Measurements from ENCODE around the gene FTSJ1. TPM values are rescaled to one million over a fixed set of nuclear protein-coding genes. Genes with fewer than 3 reads are reported as not detected.

FTSJ1 gene
- total RNA-seq, 1 experiment from 2014 or later: 49.4 TPM

GRCh38 chrX:48465336-48465933 is 10.6 kb upstream of the FTSJ1 start:
- peaks cover 8% of the 10 kb centered on the region for H3K23me2 ChIP-seq (ENCODE audit: insufficient read length, low read depth, low read length, poor library complexity, severe bottlenecking)
- Mint-ChIP-seq H3K36me3 (ENCODE audit: insufficient read depth in 1 of 3, low read depth in 3 of 3) (peaks cover 41 to 50% (median 43%) of the 10 kb centered on the region in 3 experiments), H3K27me3 (ENCODE audit: low read depth) (peaks cover 3% of the 10 kb centered on the region; the same call in 1 of the 2 replicates), H3K4me1 (peaks cover 15 to 21% of the 10 kb centered on the region in 2 experiments), H3K9me3 (peaks cover 80 to 89% of the 10 kb centered on the region in 2 experiments), H3K27ac (no peak overlapping the region; a peak in 1 of 7 replicates), H3K4me3 (peak overlapping the region in 1 of 2 experiments; percentile 64; a peak in 2 of 5 replicates)
- no peak for DNase-seq
- H3K27me3 ChIP-seq (ENCODE audit: insufficient read depth, low read length): no peaks in the 10 kb centered on the region
- H3K4me1 ChIP-seq (ENCODE audit: insufficient read depth, low read length): peaks cover 4% of the 10 kb centered on the region; the same call in 1 of the 2 replicates
- no peaks in the 10 kb centered on the region for H3K79me1 ChIP-seq (ENCODE audit: insufficient read depth, low read depth, low read length, poor library complexity, severe bottlenecking)
- H2BK12ac ChIP-seq (ENCODE audit: insufficient read length, low read depth, low read length): no peak overlapping the region
- WGBS (ENCODE audit: extremely low coverage, insufficient read length, low lambda C conversion rate): no CpG with 5 or more reads among the region's 10 CpGs
- no peak overlapping the region for H3K14ac ChIP-seq (ENCODE audit: insufficient read depth, low read length)
- H2BK15ac ChIP-seq (ENCODE audit: low read depth, low read length): no peak overlapping the region
- no peak overlapping the region for H3K18ac ChIP-seq (ENCODE audit: insufficient read length, low read depth, low read length)
- H3T11ph ChIP-seq (ENCODE audit: low read length): no peak overlapping the region
- peaks cover 55% of the 10 kb centered on the region for H3K9me3 ChIP-seq (ENCODE audit: control insufficient read depth, low read depth, low read length)
- H4K5ac ChIP-seq (ENCODE audit: insufficient read length, low read depth, low read length): no peak overlapping the region
- H4K8ac ChIP-seq (replicated peaks; ENCODE audit: insufficient read length, low read depth, low read length): no peak overlapping the region
- H2BK5ac ChIP-seq (ENCODE audit: insufficient read length, low read length): no peak overlapping the region
- H3K4me2 ChIP-seq (ENCODE audit: insufficient read depth, insufficient read length, low read length): no peak overlapping the region
- H2AK5ac ChIP-seq (ENCODE audit: insufficient read length, low read length): no peak overlapping the region
- H3K23ac ChIP-seq (ENCODE audit: insufficient read length, low read depth, low read length): no peak overlapping the region
- H2AFZ ChIP-seq (ENCODE audit: low read length): no peak overlapping the region
- H2BK120ac ChIP-seq (ENCODE audit: low read depth, low read length, poor library complexity, severe bottlenecking): no peak overlapping the region
- no peaks in the 10 kb centered on the region for H4K20me1 ChIP-seq (ENCODE audit: control insufficient read depth, insufficient read depth, insufficient read length)
- H3K79me2 ChIP-seq (ENCODE audit: insufficient read depth, low read length): no peaks in the 10 kb centered on the region
- no peak overlapping the region for H3K56ac ChIP-seq (ENCODE audit: insufficient read length, low read depth, low read length)
- no peak overlapping the region for H3K4ac ChIP-seq (ENCODE audit: low read depth, low read length)
- H3K27ac ChIP-seq (ENCODE audit: insufficient read length, low read depth, low read length): no peak overlapping the region
- no peak for TF ChIP-seq CTCF (conservative IDR thresholded peaks at IDR 0.05)
- no peak overlapping the region for H3K9ac ChIP-seq (ENCODE audit: extremely low read depth, insufficient read length, low read length)
- no peak overlapping the region for H4K91ac ChIP-seq (ENCODE audit: insufficient read length, low read depth, low read length)
- H2BK20ac ChIP-seq (ENCODE audit: low read depth, low read length, poor library complexity, severe bottlenecking): no peak overlapping the region

Measured in H9 (cell line).